HK-2 (cell line): ENCODE data around the gene SPNS3.

ENCODE experiments used
- DNase-seq: peaks from one replicate; pipeline ENCODE4 v3.0.0-alpha.2; 2018; ENCODE audit not compliant: unreplicated experiment

SPNS3 gene

DNA sequence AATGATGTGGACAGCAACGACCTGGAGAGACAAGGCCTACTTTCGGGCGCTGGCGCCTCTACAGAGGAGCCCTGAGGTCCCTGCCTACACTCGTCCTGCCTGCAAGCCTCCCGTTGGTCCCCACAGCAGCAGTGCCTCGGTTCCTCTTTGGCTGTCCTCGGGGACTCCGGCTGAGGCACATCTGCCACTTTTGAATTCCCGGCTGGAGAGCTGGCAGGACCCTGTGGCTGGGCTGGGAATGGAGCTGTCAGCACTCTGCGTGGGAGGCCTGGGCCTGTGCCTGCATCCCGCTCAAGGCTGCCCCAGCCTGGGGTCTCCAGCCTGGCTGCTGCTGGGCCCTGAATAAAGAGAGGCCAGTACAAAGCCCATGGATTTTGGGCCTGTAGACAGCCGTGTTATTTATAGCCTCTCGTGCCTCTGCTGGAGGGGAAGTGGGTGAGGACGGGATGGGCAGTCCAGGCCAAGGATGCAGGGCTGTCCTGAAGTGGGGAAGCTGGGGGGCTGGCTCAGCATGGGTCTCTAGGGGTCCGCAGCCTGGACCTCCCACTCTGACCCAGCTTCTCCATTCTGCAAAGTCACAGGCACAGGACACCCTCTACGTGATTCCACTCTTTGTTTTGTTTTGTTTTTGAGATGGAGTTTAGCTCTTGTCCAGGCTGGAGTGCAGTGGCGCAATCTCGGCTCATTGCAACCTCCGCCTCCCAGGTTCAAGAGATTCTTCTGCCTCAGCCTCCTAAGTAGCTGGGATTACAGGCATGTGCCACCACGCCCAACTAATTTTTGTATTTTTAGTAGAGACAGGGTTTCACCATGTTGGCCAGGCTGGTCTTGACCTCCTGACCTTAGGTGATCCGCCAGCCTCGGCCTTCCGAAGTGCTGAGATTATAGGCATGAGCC lies 54.3 kb downstream of the SPNS3 start:
- DNase-seq: no peak

DNA sequence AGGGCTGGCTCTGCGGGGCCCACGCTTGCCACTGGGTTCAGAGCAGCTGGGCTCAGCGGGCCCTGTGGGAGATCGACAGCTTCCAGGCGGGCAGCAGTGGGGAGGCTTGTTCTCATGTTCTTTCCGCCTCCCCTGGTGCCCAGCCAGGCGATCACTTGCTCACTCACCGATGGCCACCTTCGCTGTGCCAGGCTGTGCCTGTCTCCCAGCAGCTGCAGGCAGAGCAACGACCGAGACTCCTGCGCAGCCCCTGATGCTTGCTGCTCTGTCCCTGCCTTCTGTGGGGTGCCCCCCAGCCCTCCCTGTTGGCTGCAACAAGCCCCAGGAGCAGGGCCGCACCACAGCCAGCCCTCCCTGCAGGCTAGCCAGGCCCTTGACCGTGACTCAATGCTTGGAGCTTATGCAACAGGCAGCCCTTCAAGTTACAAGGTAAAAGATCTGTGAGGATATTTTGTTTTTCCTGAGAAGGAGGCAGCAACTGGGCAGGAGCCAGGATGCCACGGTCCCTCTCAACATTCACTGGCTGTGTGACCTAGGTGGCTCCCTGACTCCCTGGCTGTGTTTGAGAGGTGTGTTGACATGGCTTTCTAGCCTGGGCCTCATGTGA lies 55.4 kb downstream of the SPNS3 start:
- DNase-seq: no peak

DNA sequence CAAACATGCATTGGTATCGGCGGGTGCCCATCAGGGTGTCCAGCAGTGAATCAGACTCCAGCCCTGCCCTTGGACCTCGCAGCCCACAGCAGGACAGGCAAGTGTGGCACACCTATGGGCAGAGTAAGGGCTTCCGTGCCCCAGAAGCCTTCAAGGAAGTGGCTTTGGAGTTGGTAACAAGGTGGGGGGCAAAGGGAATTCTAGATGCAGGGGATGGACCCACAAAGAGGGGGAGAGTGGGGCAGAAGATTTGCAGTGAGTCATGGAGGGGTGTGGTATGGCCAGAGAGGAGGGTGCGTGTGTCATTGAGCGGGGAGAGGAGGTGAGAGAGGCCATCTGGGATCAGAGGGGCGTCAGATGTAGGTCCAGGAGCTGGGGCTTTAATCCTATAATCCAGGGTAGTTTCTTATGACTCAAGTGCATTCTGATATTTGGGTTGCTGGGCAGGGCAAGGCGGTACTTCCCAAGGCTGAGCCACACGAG lies 56.4 kb downstream of the SPNS3 start:
- DNase-seq: no peak

DNA sequence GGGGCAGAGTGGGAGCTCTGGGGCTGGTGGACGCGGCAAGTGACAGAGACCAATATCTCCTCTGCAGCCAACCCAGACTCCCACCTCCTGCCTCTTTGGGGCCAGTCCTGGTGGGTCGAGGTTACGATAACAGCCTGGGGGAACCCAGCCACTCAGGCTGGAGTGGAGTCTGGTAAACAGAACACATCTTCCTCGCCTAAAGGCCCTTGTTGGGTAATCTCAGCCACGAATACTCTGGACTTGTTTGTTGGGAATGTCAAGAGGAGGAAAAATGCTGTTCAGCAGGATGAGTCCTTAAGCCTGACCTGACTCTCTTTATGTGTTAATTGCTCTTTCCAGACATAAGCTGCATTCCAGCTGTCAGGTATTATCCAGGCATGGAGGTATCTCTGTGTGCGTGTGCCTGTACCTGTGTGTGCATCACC lies 56.9 kb downstream of the SPNS3 start:
- DNase-seq: no peak

DNA sequence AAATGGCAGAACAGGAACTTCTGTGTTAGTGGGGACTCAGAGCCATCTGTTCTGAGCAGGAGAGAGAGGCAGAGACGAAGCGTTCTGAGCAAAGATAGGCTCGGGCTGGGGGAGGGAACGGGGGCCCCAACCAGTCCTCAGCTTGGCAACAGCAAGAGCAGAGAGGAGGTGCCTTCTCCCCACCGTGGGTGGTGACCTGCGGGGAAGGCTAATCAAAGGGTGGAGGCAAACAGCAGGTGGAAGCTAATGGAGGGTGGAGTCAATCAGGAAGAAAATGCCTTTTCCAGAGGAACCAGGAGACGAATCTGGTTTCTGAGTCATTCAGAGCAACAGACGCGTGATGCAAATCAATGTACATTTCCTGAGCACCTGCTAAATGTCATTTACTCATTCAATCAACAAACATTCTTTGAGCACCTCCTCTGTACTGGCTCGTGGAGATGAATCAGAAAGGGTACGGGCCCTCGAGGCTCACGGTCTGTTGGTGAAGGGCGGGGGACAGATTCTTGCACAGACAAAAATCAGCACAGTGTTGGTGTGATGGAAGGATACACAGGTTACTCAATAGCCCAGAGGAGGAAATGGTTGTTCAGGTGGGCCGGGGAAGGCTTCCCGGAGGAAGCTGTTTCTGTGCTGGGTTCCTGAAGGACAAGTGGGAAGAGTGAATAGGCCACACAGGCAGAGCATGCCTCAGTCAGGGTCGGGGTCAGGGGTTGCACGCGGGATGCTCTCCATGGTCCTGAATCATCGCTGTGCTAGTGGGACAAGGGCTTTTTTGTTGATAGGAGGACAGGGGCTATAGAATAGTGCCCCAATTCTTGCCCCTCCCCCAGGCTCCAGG lies 59.2 kb downstream of the SPNS3 start:
- peak; percentile 68 for DNase-seq

DNA sequence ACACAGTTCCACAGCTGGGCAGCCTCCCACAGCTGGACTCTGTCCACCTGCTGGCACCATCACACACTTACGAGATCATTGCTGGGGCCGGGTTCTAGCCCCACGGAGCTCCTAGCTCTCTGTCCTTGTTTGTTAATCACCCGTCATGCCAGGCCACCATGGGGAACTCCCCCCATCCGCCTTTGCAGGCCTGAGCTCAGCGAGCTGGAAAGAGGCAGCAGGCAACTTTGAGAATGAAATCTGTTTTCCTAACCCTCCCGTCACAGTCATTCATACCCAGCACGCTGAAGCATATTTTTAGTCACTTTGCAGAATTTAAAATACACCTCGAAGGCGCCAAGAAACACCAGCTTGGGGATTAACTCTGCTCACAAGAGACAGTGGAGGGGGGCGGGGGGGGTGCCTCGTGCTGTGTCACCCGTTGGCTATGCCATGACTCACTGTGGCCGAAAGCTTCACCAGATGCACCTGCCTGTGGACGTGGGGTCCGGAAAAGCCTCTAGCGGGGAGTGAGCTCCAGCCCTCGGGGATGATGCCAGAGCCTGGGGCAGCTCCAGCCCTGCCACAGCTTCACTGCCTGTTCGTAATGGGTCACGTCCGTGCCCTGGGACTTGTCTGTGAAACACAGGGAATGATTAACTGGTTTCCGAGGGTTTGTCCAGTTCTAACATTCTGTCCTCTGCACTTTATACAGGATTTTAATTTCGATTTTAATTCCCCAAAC lies 63.5 kb downstream of the SPNS3 start:
- peak; percentile 95 for DNase-seq

DNA sequence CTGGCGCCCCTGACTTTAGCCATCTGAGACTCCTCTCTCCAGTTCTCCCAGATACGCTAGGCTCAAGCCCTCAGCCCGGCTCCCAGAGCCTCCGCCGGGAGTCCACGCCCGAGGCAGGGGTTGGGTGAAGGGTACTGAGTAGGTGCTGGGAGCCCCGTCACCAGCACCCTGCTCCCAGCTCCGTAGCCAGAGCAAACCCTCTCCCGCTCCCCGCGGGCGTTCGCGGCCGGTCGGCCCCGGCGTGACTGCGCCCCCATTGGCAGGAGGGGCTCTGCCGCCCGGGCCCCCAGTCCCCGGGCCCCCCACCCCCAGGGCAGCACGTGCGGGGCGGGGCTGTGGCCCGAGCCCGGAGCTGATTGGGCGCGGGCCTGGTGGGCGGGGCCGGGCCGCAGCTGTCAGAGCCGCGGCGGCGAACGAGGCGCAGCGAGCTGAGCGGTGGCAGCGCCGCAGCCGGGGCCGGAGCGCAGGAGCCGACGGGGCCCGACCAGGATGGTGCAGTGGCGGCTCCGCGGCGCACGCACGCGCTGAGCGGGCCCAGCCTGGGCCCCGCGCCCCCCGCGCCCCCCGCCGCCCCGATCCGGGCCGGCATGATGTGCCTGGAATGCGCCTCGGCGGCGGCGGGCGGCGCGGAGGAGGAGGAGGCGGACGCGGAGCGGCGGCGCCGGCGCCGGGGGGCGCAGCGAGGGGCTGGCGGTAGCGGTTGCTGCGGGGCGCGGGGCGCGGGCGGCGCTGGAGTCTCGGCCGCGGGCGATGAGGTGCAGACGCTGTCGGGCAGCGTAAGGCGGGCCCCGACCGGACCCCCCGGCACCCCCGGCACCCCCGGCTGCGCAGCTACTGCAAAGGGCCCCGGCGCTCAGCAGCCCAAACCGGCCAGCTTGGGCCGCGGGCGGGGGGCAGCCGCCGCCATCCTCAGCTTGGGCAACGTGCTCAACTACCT lies 65.0 kb downstream of the SPNS3 start, which contains the start of gene SPNS2:
Gene SPNS2, plus strand, starts transcription at position 421 of the 937 bp plus-strand sequence. Its CDS starts 167 bp downstream, at position 588.
- peak; percentile 77 for DNase-seq

DNA sequence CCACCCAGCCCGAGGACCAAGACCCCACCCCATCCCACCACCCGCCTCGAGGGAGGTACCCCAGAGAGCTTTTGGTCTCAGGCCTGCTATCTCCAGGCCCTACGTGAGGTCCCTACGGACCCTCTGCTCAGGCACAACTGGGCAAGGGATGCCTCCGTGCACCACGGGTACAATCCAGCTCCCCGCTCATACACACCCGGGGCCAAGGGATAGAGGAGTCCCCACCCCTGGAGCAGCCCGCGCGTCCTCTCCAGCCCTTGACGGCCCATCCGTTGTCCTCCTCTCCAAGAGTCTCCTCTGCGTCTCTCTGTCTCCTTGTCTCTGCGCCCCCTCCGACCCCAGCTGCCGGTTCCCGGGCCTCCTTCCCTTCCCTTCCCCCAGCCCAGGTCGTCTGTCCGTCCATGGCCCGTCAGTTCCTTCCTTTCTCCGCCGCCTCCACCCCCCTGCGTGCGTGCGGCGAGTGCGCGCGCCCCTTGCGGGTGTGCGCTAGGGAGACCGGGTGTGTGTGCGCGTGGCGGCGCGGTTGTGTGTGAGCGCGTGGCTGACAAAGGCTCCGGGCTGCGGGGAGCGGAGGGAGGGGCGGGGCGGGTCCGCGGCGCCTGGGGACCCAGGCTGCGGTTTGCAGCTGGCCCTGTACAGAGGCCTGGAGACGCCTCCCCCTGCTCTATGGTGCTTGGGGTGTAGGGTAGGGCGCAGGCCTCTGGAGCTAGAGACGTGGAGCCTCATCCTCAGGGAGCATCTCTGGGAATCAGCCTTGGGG lies 65.9 kb downstream of the SPNS3 start:
- peak; percentile 52 for DNase-seq

DNA sequence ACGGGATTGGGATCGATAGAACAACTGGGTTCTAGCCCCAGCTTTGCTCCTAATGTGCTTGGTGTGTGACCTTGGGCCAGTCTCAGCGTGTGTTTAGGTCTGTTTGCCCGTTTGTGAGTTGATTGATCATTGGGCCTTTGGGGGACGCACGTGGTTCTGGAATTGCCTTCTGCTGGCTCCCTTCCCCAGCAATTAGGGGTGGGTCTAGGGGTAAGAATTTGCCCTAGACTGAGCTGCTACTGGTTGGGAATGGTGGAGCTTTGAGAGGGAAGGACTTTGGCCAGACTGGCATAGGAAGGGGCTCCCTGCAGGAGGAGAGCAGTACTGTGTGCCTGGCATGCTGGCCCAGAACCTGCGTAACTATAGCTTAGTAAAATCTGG lies 66.4 kb downstream of the SPNS3 start:
- DNase-seq: no peak

DNA sequence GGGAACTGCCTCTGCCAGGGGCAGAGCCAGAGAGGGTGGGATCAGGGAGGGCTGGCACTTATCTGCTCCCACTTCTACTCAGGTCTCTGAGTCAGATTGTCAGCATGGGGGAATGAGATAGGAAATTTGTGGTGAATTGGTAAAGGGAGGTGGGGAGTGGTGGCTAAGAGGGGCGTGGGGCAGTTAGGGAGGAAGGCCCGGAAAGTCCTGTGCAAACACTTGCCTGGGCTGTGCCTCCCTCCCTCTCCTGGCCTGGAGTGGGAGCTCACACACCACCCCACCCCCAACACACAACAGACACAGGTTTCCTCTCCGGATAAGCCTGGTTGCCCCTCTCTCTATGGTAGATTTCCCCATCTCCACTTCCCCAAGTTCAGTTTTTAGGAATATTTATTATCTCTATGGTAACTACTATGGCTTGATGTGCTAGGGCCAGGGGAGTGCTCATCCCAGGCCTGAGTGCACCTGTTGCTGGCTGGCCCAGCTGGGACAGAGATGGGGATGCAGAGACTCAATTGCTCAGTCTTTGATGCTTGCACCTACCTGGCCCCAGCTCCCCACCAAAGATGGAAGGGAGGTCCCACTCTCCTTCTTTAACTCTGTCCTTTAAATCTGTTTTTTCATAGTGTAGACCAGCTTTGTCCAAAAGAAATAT lies 67.7 kb downstream of the SPNS3 start:
- DNase-seq: no peak

DNA sequence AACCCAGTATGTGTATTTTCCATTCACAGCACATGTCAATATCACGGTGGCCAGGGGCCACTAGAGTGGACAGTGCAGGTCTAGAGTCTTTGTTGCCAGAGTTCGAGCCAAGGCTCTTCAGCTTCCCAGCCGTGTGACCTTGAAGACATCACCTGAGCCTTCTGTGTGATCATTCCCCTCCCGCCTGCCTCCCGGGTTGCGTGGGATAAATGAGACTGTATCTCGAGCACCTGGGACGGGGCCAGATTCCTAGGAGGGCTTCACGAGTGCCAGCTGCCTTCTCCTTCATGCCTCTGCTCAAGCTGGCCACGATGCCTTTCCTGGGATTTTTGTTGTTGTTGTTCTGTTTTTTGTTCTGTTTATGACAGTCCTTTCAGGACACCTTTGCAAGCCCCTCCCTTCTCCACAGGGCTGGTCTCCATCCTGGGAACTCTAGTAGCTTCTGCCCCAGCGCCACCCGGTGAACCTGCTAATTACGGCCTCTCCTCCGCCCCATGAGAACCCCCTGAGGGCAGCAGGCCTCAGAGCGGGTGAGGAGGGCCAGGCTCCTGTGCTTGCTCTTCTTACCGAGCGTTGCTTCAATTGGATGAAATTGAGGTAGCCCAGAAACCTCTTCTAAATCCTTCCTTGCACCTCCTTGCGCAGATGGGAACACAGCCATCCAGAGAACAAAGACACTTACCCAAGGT lies 68.9 kb downstream of the SPNS3 start:
- DNase-seq: no peak

DNA sequence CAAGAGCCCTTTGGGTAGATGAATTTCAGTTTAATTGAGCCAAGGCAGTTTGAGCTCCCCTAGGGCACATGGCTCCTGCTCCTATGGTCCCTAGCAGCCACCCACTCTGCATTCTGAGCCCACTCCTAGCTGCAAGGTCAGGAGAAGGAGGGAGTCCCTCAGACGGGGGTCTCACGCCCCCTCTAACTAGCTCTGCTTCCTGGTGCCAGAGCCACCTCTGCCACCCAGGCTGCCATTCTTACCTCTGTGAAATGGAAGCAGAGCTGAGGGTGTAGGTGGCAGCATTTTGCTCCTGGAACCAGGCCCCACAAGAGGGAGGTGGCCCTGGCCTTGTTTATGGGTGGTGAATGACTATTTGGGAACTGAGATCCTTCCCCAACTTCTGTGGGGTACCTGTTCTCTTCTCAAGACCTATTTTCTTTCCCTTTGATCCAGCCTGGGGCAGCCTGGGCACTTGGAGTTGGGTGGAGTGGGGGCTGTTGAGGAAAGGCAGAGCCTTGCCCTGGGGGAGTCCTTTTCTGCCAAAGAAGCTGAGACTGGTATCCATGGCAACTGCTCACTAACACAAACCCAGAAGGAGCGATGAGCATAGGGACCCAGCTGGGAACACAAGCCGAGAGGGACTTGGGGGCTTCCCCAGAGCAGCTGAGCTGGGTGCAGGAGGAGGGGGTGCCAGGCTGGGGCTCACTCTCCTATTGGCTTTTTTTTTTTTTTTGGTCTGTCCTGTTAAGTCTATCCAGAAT lies 69.7 kb downstream of the SPNS3 start:
- DNase-seq: no peak

DNA sequence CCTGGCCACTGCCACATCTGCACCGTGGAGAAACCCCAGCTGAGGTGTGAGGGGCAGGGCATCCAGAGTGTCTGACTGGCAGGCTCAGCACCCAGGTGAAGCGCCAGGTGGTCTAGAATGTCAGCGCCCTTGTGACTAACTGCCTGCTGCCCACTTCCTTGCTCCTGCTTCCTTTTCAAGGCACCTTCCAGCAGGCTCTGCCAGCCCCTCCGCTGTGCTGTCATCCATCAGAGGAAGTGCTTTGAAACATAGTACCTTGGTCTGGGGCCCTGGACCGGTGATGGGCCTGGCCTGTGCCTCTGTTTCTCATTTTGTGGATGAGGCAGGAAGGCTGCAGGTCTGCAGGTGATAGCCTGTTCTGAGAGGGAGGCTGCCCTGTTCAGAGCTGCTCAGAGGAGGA lies 70.4 kb downstream of the SPNS3 start:
- no peak for DNase-seq

DNA sequence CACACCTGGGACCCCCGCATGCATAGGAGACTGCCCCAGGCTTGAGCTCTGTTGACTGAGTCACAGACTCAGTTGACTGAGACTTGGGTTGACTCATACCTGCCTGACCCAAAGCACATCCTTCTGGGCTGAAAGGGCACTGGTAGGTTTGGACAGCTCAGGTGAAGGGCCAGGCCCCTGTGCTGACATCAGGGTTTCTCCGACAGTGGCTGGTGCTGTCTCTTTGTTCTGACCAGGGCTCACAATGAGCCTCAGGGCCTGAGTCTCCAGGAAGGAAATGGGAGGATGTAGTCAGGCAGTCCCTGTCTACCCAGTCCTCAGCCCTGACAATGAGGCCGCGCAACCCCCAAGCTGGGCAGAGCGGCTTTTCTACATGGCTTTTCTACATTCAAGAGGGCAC lies 71.4 kb downstream of the SPNS3 start:
- no peak for DNase-seq

DNA sequence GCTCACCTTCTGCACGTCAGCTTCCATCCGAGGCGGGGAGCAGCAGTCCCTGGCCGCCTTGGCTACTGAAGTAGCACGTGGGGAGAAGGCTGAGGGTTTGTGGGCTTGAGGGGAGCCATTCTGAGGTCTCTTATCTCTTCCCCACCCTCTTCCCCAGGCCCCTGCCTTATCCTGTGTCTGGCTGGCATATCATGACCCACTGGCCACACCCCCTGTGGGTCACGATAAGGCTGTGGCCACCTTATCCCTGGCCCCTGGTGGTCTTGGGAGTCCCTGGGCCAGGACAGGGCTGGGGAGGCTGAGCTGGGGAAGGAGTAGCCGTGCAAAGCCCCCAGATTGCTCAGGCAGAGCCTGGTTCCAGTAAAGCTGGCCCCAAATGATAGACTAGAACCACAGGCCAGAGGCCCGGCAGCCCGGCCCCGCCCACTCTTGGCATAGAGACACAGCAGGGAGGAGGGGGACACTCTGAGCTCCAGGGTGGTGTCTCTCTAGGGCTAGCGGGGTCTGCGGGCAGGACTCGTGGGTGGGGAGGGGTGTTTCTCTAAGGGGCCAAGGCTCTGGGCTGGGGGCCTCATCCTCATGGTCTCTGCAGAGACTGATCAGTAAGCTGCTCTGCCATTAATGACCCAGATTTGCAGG lies 72.6 kb downstream of the SPNS3 start:
- no peak for DNase-seq

DNA sequence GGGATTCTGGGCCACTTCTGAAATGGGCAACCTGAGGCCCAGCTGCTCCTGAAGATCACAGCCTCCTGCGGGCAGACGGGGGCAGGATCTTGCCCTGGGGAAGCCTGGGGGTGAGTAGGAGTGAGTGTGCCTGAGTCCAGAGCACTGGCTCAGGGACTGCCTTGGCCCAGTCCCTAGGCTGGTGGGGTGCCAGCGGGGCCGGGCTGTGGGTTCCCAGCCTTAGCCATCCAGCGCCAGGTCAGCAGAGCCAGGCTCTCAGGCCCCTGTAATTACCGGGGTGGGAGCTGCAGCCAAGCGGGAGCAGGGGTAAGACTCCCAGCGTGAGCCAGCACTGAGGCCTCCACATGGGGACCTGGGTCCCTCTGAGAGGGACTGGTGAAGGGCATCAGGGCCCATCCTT lies 73.2 kb downstream of the SPNS3 start:
- DNase-seq: no peak

DNA sequence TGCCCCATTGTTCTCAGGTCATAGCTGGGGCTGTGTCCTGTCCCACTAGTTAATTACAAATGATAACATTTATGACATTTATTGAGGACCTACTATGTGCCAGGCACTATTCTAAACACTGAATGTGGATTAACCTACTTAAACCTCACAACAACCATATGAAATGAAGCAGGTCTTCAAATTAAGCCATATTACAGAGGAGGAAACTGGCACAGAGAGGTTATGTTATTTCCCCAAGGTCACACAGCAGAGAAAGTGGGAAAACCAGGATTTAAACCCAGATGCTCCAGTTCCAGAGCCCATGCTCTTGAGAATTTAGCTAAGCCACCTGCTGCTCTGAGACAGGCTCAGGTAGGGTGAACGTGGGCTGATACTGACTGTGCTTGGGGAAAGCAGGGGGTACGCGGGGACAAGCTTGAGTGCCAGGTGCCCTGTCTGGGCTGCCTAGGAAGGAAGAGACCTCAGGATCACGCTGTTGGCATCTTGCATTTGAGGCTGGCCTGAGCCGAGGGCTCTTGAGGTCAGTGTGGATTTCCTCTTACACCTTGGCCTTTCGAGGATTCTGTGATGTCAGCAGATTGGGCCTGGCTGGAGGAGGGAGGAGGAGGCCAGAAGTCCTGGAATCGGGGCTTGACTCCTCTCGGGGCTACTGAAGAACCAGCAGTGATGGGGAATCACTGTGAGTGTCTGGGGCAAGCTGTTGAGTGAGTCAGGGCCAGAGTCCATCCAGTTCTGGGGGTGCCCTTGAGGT lies 73.8 kb downstream of the SPNS3 start:
- DNase-seq: no peak
